GM12878 (cell line): Measurements from ENCODE around the gene KRTAP10-7.

ENCODE experiments used
- MLLT1 ChIP-seq: fragments of 450-650 bp; IDR thresholded peaks from 2 replicates; pipeline ENCODE4 v1.6.1; 2016; ENCODE audit warnings: mild to moderate bottlenecking
- POLR2A ChIP-seq: IDR thresholded peaks from 2 replicates; pipeline ENCODE4 v1.6.1; 2011; ENCODE audit warnings: low read depth, mild to moderate bottlenecking, low read length
- POLR2AphosphoS5 ChIP-seq: IDR thresholded peaks from 2 replicates; pipeline ENCODE4 v1.6.1; 2011; ENCODE audit warnings: mild to moderate bottlenecking, low read length, inconsistent platforms
- TF ChIP-seq, protein P1 (sequence below), 3 experiments: IDR thresholded peaks in 2 of 3; conservative IDR thresholded peaks in 1 of 3; 2 replicates each; pipeline ENCODE4 v1.5.1; 2011; ENCODE audit warnings: low read depth in 3 of 3, low read length in 3 of 3, mild to moderate bottlenecking in 3 of 3, control low read depth in 2 of 3, moderate library complexity in 2 of 3, inconsistent platforms in 1 of 3, mixed read lengths in 1 of 3; ENCODE audit not compliant: control insufficient read depth in 2 of 3, insufficient read depth in 1 of 3; ENCODE audit errors: extremely low read depth in 1 of 3

DNA sequence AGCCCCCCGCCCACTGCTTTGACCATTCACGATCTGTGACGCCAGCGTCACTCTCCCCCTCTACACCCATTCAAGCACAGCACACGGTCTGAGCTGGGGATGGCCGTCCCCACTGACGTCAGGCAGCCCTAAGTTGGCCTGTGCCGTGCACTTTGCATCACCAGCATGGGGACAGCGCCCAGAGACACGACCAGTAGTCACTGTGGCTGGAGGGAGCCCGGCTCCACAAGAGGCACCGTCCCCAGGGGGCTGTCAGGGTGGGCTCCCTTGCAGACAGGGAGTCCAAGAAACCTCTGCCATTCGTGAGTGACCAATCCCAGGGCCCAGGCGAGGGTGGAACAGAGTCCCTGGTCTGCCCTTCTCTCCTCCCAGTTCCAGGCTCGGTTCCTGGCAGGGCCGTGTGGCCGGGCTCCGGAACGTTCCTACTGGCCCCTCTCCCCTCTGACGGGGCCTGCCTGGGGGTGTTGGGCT, 13.8 kb downstream of the KRTAP10-7 start:
- TF ChIP-seq MLLT1 (no peak), POLR2AphosphoS5 (no peak), POLR2A (no peak)
- TF ChIP-seq, protein P1, sequence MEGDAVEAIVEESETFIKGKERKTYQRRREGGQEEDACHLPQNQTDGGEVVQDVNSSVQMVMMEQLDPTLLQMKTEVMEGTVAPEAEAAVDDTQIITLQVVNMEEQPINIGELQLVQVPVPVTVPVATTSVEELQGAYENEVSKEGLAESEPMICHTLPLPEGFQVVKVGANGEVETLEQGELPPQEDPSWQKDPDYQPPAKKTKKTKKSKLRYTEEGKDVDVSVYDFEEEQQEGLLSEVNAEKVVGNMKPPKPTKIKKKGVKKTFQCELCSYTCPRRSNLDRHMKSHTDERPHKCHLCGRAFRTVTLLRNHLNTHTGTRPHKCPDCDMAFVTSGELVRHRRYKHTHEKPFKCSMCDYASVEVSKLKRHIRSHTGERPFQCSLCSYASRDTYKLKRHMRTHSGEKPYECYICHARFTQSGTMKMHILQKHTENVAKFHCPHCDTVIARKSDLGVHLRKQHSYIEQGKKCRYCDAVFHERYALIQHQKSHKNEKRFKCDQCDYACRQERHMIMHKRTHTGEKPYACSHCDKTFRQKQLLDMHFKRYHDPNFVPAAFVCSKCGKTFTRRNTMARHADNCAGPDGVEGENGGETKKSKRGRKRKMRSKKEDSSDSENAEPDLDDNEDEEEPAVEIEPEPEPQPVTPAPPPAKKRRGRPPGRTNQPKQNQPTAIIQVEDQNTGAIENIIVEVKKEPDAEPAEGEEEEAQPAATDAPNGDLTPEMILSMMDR (IDR thresholded peaks at IDR 0.05 in 2 of 3, conservative IDR thresholded peaks at IDR 0.05 in 1 of 3; ENCODE audit: control insufficient read depth in 2 of 3, extremely low read depth in 1 of 3, insufficient read depth in 1 of 3, low read depth in 3 of 3, low read length in 3 of 3) = no peak
